ENCODE results near the gene APOOL. TPM values are rescaled to one million over a fixed set of nuclear protein-coding genes. Genes with fewer than 3 reads are reported as not detected.

APOOL gene
- total and polyA plus RNA-seq, 9 of the 15 experiments (the other 6 are each of a cell fraction or from before 2014, with no cell fraction given): 4.6 to 20.5 (median 10.2) TPM

DNA sequence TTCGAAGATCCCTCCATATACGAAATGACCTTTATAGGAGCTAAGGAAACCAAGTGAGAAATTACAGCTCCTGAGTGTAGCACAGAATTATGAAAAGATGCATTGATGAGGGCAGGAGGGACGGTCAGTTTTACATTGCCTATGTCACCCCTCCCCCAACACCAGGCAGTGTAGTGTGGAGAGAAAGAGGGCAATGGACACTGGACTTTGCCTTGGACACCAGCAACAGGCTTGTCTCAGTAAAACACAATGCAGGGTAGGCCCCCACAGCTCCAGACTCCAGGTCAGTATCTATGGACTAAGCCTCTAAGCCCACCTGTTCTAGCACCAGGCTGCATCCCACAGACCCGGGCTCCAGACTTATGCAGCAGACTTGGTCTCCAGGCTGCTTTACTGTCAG, 16.5 kb downstream of the APOOL start:
- TF ChIP-seq CEBPB (tag; IDR thresholded peaks at IDR 0.05): no peak
- no peak for TF ChIP-seq DMBX1 (CRISPR knock-in tag; IDR thresholded peaks at IDR 0.05; ENCODE audit: borderline replicate concordance)
- FAIRE-seq: no peak
- Histone ChIP-seq H3K9me1 (ENCODE audit: control insufficient read depth, insufficient read depth, low read length) (no peaks in the 10 kb centered on the region), H2AFZ (ENCODE audit: low read depth, low read length) (no peak overlapping the region), H3K36me3 (ENCODE audit: control insufficient read depth, insufficient read depth, low read length) (no peaks in the 10 kb centered on the region; the same call in 2 of the 3 replicates), H3K9ac (ENCODE audit: insufficient read depth in 1 of 2, low read depth in 2 of 2, low read length in 2 of 2) (no peak overlapping the region), H3K4me2 (ENCODE audit: insufficient read depth, low read length) (no peak overlapping the region), H4K20me1 (replicated peaks; ENCODE audit: control insufficient read depth, insufficient read depth, low read length) (no peaks in the 10 kb centered on the region), H3K4me1 (replicated peaks in 1 of 2; ENCODE audit: control insufficient read depth in 2 of 2, insufficient read depth in 2 of 2, low read length in 2 of 2) (no peaks in the 10 kb centered on the region), H3K27ac (ENCODE audit: extremely low read depth, low read depth, low read length) (no peak overlapping the region), H3K4me3 (no peak overlapping the region), H3K79me2 (ENCODE audit: control insufficient read depth, insufficient read depth, low read length) (0 out of 3 replicates have a peak, but pooled peaks cover 2% of the 10 kb centered on the region), H3K27me3 (ENCODE audit: control insufficient read depth in 2 of 2, insufficient read depth in 2 of 2, low read length in 2 of 2) (no peaks in the 10 kb centered on the region), H3K9me3 (replicated peaks; ENCODE audit: control insufficient read depth, insufficient read depth, low read depth, low read length) (peaks cover 3% of the 10 kb centered on the region; the same call in 1 of the 2 replicates)
- no TSS peak for BruUV-seq (replicated peaks)
- ChIA-PET CTCF (ENCODE audit: low intra/inter-chr PET ratio) (no interaction called here), POLR2A (interaction anchor here (1.4 kb wide), 1 partner anchor 34 kb away, joined by 5 read pairs; no protein-coding TSS in a partner anchor)
- in situ Hi-C loops (cut with MboI): no loop called here
- intact Hi-C loops (cut with micrococcal nuclease): no loop called here
- DNase-seq (ENCODE audit: extremely low read depth in 1 of 4, low spot score in 3 of 4): no peak
- WGBS (ENCODE audit: insufficient coverage, low coverage, missing lambda C conversion rate): 85% methylated on average over 2 of the region's 4 CpGs
- ATAC-seq: no peak

DNA sequence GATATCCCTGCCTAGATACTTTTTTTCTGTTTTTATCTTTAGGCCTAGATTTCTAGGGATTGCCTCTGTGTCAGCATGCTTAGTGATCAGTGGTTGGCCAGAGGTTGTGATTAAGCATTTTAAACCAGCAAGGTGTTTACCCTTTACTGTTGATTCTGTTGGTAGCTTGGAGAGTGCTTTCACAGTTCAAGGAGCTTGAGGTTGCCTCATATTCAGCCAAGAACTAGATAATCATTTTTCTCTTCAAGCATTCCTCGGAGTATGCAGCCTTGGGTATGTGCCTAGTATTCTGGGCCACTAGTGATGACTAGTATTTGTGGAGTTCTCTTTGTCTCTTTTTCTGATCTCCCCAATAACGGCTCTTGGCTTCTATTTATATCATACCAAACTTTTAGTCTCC, 20.4 kb downstream of the APOOL start:
- in situ Hi-C loops (cut with MboI) (no loop called here), intact Hi-C loops (cut with micrococcal nuclease) (no loop called here)
- Histone ChIP-seq H3K4me2 (ENCODE audit: insufficient read depth, low read length) (no peak overlapping the region), H4K20me1 (replicated peaks; ENCODE audit: control insufficient read depth, insufficient read depth, low read length) (no peaks in the 10 kb centered on the region), H3K27ac (ENCODE audit: extremely low read depth, low read depth, low read length) (no peak overlapping the region), H2AFZ (ENCODE audit: low read depth, low read length) (no peak overlapping the region), H3K36me3 (ENCODE audit: control insufficient read depth, insufficient read depth, low read length) (no peaks in the 10 kb centered on the region; the same call in 2 of the 3 replicates), H3K4me3 (no peak overlapping the region), H3K4me1 (replicated peaks in 1 of 2; ENCODE audit: control insufficient read depth in 2 of 2, insufficient read depth in 2 of 2, low read length in 2 of 2) (no peaks in the 10 kb centered on the region), H3K27me3 (ENCODE audit: control insufficient read depth in 2 of 2, insufficient read depth in 2 of 2, low read length in 2 of 2) (no peaks in the 10 kb centered on the region), H3K9ac (ENCODE audit: insufficient read depth in 1 of 2, low read depth in 2 of 2, low read length in 2 of 2) (no peak overlapping the region), H3K9me1 (ENCODE audit: control insufficient read depth, insufficient read depth, low read length) (no peaks in the 10 kb centered on the region), H3K79me2 (ENCODE audit: control insufficient read depth, insufficient read depth, low read length) (no peaks in the 10 kb centered on the region), H3K9me3 (replicated peaks; ENCODE audit: control insufficient read depth, insufficient read depth, low read depth, low read length) (no peaks in the 10 kb centered on the region)
- TF ChIP-seq, protein P1, sequence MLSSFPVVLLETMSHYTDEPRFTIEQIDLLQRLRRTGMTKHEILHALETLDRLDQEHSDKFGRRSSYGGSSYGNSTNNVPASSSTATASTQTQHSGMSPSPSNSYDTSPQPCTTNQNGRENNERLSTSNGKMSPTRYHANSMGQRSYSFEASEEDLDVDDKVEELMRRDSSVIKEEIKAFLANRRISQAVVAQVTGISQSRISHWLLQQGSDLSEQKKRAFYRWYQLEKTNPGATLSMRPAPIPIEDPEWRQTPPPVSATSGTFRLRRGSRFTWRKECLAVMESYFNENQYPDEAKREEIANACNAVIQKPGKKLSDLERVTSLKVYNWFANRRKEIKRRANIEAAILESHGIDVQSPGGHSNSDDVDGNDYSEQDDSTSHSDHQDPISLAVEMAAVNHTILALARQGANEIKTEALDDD (IDR thresholded peaks at IDR 0.05): 0 out of 2 replicates have a peak, but pooled peaks have one; percentile 23
- no peak for TF ChIP-seq ZNF408 (CRISPR knock-in tag; IDR thresholded peaks at IDR 0.05; ENCODE audit: low read depth)
- WGBS (ENCODE audit: insufficient coverage, low coverage, missing lambda C conversion rate): 12% methylated on average over 2 of the region's 2 CpGs
- POLR2A ChIA-PET: interaction anchor here (0.7 kb wide), 1 partner anchor 21 kb away, joined by 3 read pairs; no protein-coding TSS in a partner anchor
- ATAC-seq (no peak; the same call in 2 of the 3 replicates), DNase-seq (ENCODE audit: extremely low read depth in 1 of 4, low spot score in 3 of 4) (no peak), FAIRE-seq (no peak)
- BruUV-seq (replicated peaks): no TSS peak
- CTCF ChIA-PET (ENCODE audit: low intra/inter-chr PET ratio): no interaction called here
